GM12878 (cell line): Measurements from ENCODE around the gene EXOC8. TPM values are rescaled to one million over a fixed set of nuclear protein-coding genes. Genes with fewer than 3 reads are reported as not detected.

ENCODE experiments used
- ATAC-seq: fragments of 200-7000 bp; cut with Tn5 transposase; 3 replicates; pipeline ENCODE4 v1.9.1; 2020; ENCODE audit warnings: mild to moderate bottlenecking, moderate library complexity
- BruUV-seq: library from RNA; stranded (reverse); fragments of 400-500 nt; replicated peaks from 2 replicates; lab custom pipeline; 2021; lab: Mats Ljungman, UMichigan
- CTCF ChIA-PET: fragments of 300-600 bp; sonication (Branson Sonifier 250); formaldehyde crosslinking; extraction: SDS; loops from one replicate; lab custom pipeline; 2021; ENCODE audit warnings: inconsistent platforms; lab: Yijun Ruan, JAX
- POLR2A ChIA-PET: fragments of 350-600 bp; formaldehyde crosslinking; extraction: SDS; loops from one replicate; lab custom pipeline; 2021; ENCODE audit warnings: inconsistent platforms; lab: Charles Lee
- RAD21 ChIA-PET: fragments of 300-600 bp; sonication (Branson Sonifier 250); formaldehyde crosslinking; loops from one replicate; lab custom pipeline; 2023; ENCODE audit warnings: antibody characterized with exemption; ENCODE audit not compliant: unreplicated experiment; lab: Charles Lee
- SMC1A ChIA-PET: fragments of 300-600 bp; sonication (Branson Sonifier 250); formaldehyde crosslinking; loops from one replicate; lab custom pipeline; 2023; ENCODE audit not compliant: unreplicated experiment, uncharacterized antibody; lab: Charles Lee
- DNase-seq: peaks from one replicate; pipeline ENCODE4 v3.0.0-alpha.2; 2011; ENCODE audit warnings: low read depth, low spot score
- FAIRE-seq: peaks from 3 replicates; lab custom pipeline; 2011; peaks lifted over from hg19 to GRCh38; lab: Jason Lieb, UNC
- H2AFZ ChIP-seq: 2 replicates; pipeline ENCODE4 v1.6.0; 2011; ENCODE audit warnings: low read depth, low read length, control low read depth; ENCODE audit not compliant: control insufficient read depth
- H3K27ac ChIP-seq: 2 replicates; pipeline ENCODE4 v1.5.1; 2011; ENCODE audit warnings: control low read depth; ENCODE audit not compliant: control insufficient read depth, insufficient read depth
- H3K27me3 ChIP-seq, 2 experiments: replicated peaks in 1 of 2; 2 replicates each; pipeline versions ENCODE4 v1.6.0 to v1.6.1; 2011; ENCODE audit warnings: low read length in 1 of 2; ENCODE audit not compliant: control insufficient read depth in 2 of 2, insufficient read depth in 2 of 2
- H3K36me3 ChIP-seq, 2 experiments: 2 replicates each; pipeline ENCODE4 v1.5.1; 2011; ENCODE audit warnings: low read length in 1 of 2; ENCODE audit not compliant: control insufficient read depth in 2 of 2, insufficient read depth in 2 of 2
- H3K4me1 ChIP-seq: 2 replicates; pipeline ENCODE4 v1.6.1; 2011; ENCODE audit warnings: mild to moderate bottlenecking, low read length, moderate library complexity, mixed read lengths; ENCODE audit not compliant: control insufficient read depth, insufficient read depth
- H3K4me2 ChIP-seq: 2 replicates; pipeline ENCODE4 v1.6.0; 2011; ENCODE audit warnings: control low read depth; ENCODE audit not compliant: control insufficient read depth, insufficient read depth
- H3K4me3 ChIP-seq: fragments of 200-600 bp; sonication (generic); 2 replicates; pipeline ENCODE4 v1.5.1; 2016
- H3K79me2 ChIP-seq: 2 replicates; pipeline ENCODE4 v1.6.0; 2011; ENCODE audit warnings: low read length; ENCODE audit not compliant: control insufficient read depth, insufficient read depth
- H3K9ac ChIP-seq: 2 replicates; pipeline ENCODE4 v1.8.0; 2011; ENCODE audit warnings: low read length, control low read depth, mixed read lengths; ENCODE audit not compliant: control insufficient read depth, insufficient read depth
- H3K9me3 ChIP-seq: replicated peaks from 3 replicates; pipeline ENCODE4 v1.5.1; 2011; ENCODE audit warnings: mild to moderate bottlenecking, low read length; ENCODE audit not compliant: control insufficient read depth, insufficient read depth
- H4K20me1 ChIP-seq: 2 replicates; pipeline ENCODE4 v1.6.0; 2011; ENCODE audit not compliant: control insufficient read depth, insufficient read depth
- POLR2AphosphoS2 ChIP-seq: IDR thresholded peaks from 2 replicates; pipeline ENCODE4 v1.6.1; 2011; ENCODE audit warnings: low read depth, mild to moderate bottlenecking, low read length, improper control_type of control experiment, moderate library complexity
- RFX5 ChIP-seq: IDR thresholded peaks from 2 replicates; pipeline ENCODE4 v1.6.1; 2011; ENCODE audit warnings: low read depth, low read length, improper control_type of control experiment
- USF1 ChIP-seq: IDR thresholded peaks from 2 replicates; pipeline ENCODE4 v1.6.1; 2011; ENCODE audit warnings: borderline replicate concordance, low read depth, mild to moderate bottlenecking, moderate library complexity, mixed read lengths, low read length; ENCODE audit not compliant: insufficient read depth; ENCODE audit errors: extremely low read length
- WGBS: methylation state at CpG from one replicate; pipeline ENCODE4 v1.1.6; 2016; ENCODE audit warnings: low lambda C conversion rate; ENCODE audit not compliant: insufficient replicate concordance, insufficient coverage; ENCODE audit errors: missing lambda C conversion rate; 5-methylcytosine and 5-hydroxymethylcytosine counted together
- in situ Hi-C: fragments of 300-500 bp; cut with MboI; formaldehyde crosslinking; loops from 9 replicates; pipeline ENCODE4 v1.14.3; 2018; ENCODE audit warnings: mixed read lengths
- intact Hi-C: fragments of 100-400 bp; cut with micrococcal nuclease; formaldehyde crosslinking; loops from one replicate; pipeline ENCODE4 v1.14.2; 2022; ENCODE audit not compliant: unreplicated experiment
- polyA plus RNA-seq, 11 experiments: library from polyadenylated mRNA; depleted of rRNA in 4 of 11; unstranded in 6 of 11; stranded (reverse) in 5 of 11; fragments of >200 nt; fragmentation: Nextera tagmentation in 4 of 11; fragmentation: Illumina TruSeq in 1 of 11; extraction: Ambion mirVana in 4 of 11; extraction: Trizol in 1 of 11; gene quantifications; 1 replicate in 1 of 11; 2 replicates in 10 of 11; pipeline versions ENCODE4 v1.2.1 to v1.2.3, GENCODE V29; 2011 to 2016; ENCODE audit warnings: inconsistent platforms in 2 of 11, missing spikeins in 2 of 11, low read depth in 1 of 11
- total RNA-seq, 4 experiments: library from RNA; depleted of rRNA in 3 of 4; stranded (reverse); fragments of >200 nt in 3 of 4; fragmentation: Illumina TruSeq in 1 of 4; extraction: Trizol in 1 of 4; gene quantifications; 2 replicates each; pipeline versions ENCODE4 v1.2.1 to v1.2.3, GENCODE V29; 2013 to 2021
- TF ChIP-seq, protein P1 (sequence below): fragments of 450-650 bp; formaldehyde crosslinking; IDR thresholded peaks from 2 replicates; pipeline ENCODE4 v1.5.0; 2022; ENCODE audit warnings: mild to moderate bottlenecking, missing genetic modification characterization

The EXOC8 gene
- total and polyA plus RNA-seq, 10 of the 15 experiments (the other 5 are each of a cell fraction or from before 2014, with no cell fraction given): 2.0 to 11.3 (median 6.3) TPM

DNA sequence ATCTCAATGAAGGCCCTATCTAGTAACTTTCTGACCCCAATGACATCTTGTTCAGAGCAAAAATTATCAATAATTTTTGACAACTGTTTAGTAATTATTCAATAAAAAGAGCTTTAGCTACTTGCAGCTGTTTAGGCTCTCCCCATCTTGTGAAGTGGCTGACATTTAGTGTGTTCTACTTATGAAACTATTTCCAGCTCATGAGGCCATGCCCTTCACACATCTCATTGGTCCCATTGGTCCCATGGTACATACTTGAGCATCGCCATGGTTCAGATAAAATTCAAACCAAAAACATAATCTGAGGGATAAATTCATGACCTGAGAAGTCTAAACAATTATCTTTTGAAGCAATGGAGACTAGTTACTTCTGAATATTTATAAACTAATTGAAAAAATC, 24.7 kb upstream of the EXOC8 start (continued):
- no peak for TF ChIP-seq USF1
- TF ChIP-seq, protein P1, sequence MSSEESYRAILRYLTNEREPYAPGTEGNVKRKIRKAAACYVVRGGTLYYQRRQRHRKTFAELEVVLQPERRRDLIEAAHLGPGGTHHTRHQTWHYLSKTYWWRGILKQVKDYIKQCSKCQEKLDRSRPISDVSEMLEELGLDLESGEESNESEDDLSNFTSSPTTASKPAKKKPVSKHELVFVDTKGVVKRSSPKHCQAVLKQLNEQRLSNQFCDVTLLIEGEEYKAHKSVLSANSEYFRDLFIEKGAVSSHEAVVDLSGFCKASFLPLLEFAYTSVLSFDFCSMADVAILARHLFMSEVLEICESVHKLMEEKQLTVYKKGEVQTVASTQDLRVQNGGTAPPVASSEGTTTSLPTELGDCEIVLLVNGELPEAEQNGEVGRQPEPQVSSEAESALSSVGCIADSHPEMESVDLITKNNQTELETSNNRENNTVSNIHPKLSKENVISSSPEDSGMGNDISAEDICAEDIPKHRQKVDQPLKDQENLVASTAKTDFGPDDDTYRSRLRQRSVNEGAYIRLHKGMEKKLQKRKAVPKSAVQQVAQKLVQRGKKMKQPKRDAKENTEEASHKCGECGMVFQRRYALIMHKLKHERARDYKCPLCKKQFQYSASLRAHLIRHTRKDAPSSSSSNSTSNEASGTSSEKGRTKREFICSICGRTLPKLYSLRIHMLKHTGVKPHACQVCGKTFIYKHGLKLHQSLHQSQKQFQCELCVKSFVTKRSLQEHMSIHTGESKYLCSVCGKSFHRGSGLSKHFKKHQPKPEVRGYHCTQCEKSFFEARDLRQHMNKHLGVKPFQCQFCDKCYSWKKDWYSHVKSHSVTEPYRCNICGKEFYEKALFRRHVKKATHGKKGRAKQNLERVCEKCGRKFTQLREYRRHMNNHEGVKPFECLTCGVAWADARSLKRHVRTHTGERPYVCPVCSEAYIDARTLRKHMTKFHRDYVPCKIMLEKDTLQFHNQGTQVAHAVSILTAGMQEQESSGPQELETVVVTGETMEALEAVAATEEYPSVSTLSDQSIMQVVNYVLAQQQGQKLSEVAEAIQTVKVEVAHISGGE: no peak
- TF ChIP-seq, all 136 proteins: peak for 0

DNA sequence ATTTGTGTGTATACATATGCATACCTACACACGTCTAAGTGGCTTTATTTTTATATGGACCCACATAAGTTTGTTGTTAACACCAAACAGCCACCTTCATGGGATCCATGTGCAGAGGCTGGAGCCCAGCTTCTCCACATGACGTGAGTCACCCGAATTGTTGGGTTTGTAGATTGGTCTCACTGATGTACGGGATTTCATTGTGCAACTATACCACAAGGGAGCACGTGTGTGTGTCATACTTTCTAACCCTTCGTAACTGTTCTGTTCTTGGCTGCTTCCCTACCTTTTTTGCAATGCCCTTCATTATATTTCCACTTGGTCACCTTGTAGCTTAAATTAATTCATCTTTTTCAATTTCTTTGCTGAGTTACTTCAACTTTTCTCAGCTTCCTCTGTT, 21.5 kb upstream of the EXOC8 start:
- no peaks in the 10 kb centered on the region for H3K27me3 ChIP-seq
- POLR2A ChIA-PET: no interaction called here
- H3K36me3 ChIP-seq: no peaks in the 10 kb centered on the region
- RAD21 ChIA-PET: interaction anchor here (0.9 to 1.4 kb wide), 3 partner anchors 61 to 244 kb away, joined by 3 to 4 read pairs (median 3); no protein-coding TSS in a partner anchor
- no peak overlapping the region for H3K27ac ChIP-seq
- no peak overlapping the region for H3K9ac ChIP-seq
- H2AFZ ChIP-seq: no peak overlapping the region
- no peaks in the 10 kb centered on the region for H3K4me1 ChIP-seq
- TF ChIP-seq RFX5 (no peak), POLR2AphosphoS2 (0 out of 2 replicates have a peak, but pooled peaks have one; percentile 59)
- no peak overlapping the region for H3K4me3 ChIP-seq
- SMC1A ChIA-PET: interaction anchor here (0.8 to 2.4 kb wide), 3 partner anchors 16 to 230 kb away, joined by 3 to 7 read pairs (median 3); no protein-coding TSS in a partner anchor
- CTCF ChIA-PET: interaction anchor here (1.0 to 2.9 kb wide), 4 partner anchors 11 to 225 kb away, joined by 4 to 13 read pairs (median 7); no protein-coding TSS in a partner anchor
- H3K9me3 ChIP-seq: no peaks in the 10 kb centered on the region
- no peaks in the 10 kb centered on the region for H4K20me1 ChIP-seq
- BruUV-seq: no TSS peak
- ATAC-seq: no peak
- 96% methylated on average over 6 of the region's 6 CpGs for WGBS
- no peak overlapping the region for H3K4me2 ChIP-seq
- FAIRE-seq: no peak
- intact Hi-C loops: loop anchor here (5.0 kb wide), 1 partner anchor 58 kb away; no protein-coding TSS in a partner anchor
- no peaks in the 10 kb centered on the region for H3K79me2 ChIP-seq
- in situ Hi-C loops: no loop called here
- no peak for DNase-seq
